GM12874 (cell line): ENCODE results near the gene TGFBR1.

Experiments used
- CTCF ChIP-seq: IDR thresholded peaks from 2 replicates; pipeline ENCODE4 v1.5.1; 2011; ENCODE audit warnings: low read depth, mild to moderate bottlenecking, control low read depth, low read length, moderate library complexity; ENCODE audit not compliant: insufficient read depth

TGFBR1 gene

GRCh38 chr9:99103901-99104458 is 933 bp upstream of the TGFBR1 start:
- no peak for TF ChIP-seq CTCF

DNA sequence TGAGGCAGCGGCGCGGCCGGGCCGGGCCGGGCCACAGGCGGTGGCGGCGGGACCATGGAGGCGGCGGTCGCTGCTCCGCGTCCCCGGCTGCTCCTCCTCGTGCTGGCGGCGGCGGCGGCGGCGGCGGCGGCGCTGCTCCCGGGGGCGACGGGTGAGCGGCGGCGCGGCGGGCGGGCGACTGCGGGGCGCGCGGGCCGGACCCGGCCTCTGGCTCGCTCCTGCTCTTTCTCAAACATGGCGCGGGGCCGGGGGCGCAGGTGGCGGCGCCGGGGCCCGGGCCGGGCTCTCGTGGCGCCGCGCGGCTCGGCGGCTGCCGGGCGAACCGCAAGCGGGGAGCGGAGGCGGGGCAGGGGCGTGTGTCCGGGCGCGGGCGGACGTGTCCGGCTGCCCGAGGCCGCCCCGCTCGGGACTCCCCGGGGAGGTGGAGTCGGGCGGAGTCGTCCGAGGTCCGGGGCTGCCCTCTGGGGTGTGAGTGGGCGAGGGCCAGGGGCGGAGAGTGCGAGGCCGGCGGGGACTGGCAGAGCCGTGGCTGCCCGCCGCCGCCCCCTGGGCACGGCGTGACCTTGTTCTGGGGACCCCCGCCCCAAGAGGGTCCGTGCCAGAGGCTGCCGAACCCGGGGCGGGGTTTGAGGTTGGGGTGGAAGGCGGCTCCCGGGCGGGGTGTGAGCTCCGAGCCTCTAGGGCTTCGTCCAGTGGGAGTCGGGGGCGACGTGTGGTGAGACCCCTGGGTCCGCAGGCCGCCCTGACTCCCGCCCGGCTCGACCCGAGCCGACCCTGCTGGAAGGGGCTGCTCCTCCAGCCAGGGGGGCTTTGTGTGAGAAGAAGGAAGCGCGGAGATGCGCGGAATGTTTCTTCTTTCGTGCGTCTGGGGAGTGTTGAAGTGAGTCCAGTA is 485 bp downstream of the TGFBR1 start:
- no peak for TF ChIP-seq CTCF

- no peak for TF ChIP-seq CTCF
Measured at GRCh38 chr9:99106044-99106375, 1.1 kb downstream of the TGFBR1 start.

DNA sequence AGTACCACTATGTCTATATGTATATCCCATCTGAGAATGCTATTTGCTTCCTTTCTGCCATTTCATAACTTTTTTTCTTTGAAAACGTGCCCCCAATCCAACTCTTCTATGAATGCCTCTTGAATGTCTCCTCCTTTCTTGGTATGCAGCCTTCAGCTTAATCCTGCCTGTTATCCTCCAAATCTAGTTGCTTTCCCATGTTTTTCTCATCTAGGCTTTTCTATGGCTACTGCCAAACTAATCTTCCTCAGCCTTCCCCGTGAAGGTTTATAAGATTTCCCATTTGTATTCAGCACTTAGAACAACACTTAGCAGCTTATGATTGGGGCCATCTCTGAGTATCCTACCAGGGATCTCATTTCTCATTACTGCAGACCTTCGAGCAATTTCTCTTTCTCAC is 2.5 kb downstream of the TGFBR1 start:
- no peak for TF ChIP-seq CTCF

DNA sequence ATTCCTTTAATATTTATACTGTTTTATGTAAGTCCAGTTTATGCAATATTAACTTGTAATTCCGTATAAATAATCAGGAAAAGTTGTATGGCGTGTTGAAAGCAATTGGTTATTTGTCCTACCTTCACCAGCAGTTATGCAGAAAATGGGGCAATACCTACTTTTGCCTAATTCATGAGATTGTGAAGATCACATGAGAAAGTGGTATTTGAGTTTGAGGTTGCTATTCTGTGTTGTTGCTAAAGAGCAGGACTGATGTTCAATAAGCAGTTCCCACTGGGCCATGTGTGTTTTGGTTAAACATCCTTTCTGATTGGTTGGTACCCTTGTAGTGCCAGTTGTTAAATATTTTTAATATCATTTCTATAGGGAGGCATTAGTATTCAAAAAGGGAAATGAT is 3.2 kb downstream of the TGFBR1 start:
- TF ChIP-seq CTCF: no peak

GRCh38 chr9:99109522-99109921 is 4.6 kb downstream of the TGFBR1 start:
- no peak for TF ChIP-seq CTCF

DNA sequence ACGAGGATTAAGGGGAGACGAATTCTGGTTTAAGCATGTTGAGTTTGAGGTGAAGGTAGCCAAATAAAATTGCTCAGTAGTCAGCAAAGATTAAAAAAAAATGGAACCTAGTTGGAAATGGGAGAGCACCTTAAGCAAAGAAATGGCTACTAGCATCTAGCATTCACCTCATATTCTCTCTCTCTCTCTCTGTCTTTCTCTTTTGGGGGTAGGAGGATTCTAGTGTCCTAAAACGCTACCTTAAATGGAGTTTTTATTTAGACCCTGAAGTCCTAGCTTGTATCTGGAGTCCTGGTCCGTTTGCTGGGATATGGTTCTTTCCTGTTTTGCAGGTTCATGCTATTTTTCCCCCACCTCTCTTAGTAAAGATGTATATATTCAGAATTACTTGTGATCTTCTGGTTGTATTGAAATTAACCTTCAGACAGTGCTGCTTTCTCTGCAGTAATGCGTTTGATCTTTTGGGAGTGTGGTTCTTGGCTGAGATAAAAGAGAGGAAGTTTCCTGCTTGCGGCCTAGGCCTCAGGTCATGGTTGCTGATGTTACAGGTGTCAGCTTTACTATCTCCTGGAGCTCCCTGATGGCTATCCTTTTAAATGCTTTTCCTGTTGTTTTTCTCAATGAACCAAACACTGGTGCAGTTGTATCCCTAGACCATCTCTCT is 8.0 kb downstream of the TGFBR1 start:
- TF ChIP-seq CTCF: no peak
